DOHH2 (cell line): ENCODE measurements around the gene CHKB.

ENCODE experiments used
- EZH2phosphoT487 ChIP-seq: fragments of 200-600 bp; sonication (generic); IDR thresholded peaks from 2 replicates; pipeline ENCODE4 v1.6.1; 2017; ENCODE audit warnings: borderline replicate concordance, mild to moderate bottlenecking, antibody characterized with exemption, low read length, moderate library complexity, mixed read lengths
- TF ChIP-seq, protein P1 (sequence below): fragments of 200-600 bp; sonication (generic); IDR thresholded peaks from one replicate; pipeline ENCODE4 v1.5.1; 2014; ENCODE audit warnings: antibody characterized with exemption, mild to moderate bottlenecking, low read depth, low read length; ENCODE audit not compliant: poor library complexity, severe bottlenecking

DNA sequence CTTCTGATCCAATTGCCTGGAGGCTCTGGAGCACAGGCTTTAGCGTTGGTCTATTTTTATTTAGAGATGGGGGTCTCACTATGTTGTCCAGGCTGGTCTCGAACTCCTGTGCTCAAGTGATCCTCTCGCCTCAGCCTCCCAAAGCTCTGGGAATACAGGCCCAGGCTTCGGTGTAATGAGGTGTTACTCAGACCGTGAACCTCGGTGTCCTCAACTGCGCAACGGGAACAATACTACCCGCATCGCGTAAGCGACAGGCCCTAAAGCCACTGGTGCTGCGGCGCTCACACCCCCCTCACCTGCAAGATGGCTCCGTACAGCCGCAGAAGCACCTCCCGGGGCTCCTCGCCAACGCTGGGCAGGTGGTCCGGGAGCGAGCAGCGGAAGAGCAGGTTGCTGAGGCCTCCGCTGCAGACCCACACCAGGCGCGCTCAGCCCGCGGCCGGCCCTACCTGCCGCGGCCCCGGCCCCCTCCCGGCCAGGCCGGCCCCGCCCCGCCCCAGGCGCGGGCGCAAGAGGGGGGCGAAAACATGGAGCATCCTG is 628 bp downstream of the CHKB start:
- TF ChIP-seq, protein P1, sequence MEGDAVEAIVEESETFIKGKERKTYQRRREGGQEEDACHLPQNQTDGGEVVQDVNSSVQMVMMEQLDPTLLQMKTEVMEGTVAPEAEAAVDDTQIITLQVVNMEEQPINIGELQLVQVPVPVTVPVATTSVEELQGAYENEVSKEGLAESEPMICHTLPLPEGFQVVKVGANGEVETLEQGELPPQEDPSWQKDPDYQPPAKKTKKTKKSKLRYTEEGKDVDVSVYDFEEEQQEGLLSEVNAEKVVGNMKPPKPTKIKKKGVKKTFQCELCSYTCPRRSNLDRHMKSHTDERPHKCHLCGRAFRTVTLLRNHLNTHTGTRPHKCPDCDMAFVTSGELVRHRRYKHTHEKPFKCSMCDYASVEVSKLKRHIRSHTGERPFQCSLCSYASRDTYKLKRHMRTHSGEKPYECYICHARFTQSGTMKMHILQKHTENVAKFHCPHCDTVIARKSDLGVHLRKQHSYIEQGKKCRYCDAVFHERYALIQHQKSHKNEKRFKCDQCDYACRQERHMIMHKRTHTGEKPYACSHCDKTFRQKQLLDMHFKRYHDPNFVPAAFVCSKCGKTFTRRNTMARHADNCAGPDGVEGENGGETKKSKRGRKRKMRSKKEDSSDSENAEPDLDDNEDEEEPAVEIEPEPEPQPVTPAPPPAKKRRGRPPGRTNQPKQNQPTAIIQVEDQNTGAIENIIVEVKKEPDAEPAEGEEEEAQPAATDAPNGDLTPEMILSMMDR = no peak
- no peak for TF ChIP-seq EZH2phosphoT487
